Ishikawa (cell line): ENCODE results near the gene MAP2K4.

Experiments used
- CEBPB ChIP-seq: IDR thresholded peaks from 2 replicates; pipeline ENCODE4 v1.6.1; 2012
- CREB1 ChIP-seq: IDR thresholded peaks from 2 replicates; pipeline ENCODE4 v1.6.1; 2012; ENCODE audit warnings: low read depth
- EGR1 ChIP-seq: IDR thresholded peaks from 2 replicates; pipeline ENCODE4 v1.6.1; 2012
- EP300 ChIP-seq: IDR thresholded peaks from 2 replicates; pipeline ENCODE4 v1.6.1; 2012; ENCODE audit warnings: borderline replicate concordance
- FOXM1 ChIP-seq: IDR thresholded peaks from 2 replicates; pipeline ENCODE4 v1.6.1; 2012; ENCODE audit warnings: low read depth, borderline replicate concordance
- MAX ChIP-seq: IDR thresholded peaks from 2 replicates; pipeline ENCODE4 v1.6.1; 2012
- NFIC ChIP-seq: IDR thresholded peaks from 2 replicates; pipeline ENCODE4 v1.6.1; 2012
- RAD21 ChIP-seq: IDR thresholded peaks from 2 replicates; pipeline ENCODE4 v1.6.1; 2012; ENCODE audit warnings: low read depth
- REST ChIP-seq: IDR thresholded peaks from 2 replicates; pipeline ENCODE4 v1.6.1; 2012; ENCODE audit warnings: low read depth, mild to moderate bottlenecking
- TAF1 ChIP-seq: IDR thresholded peaks from 2 replicates; pipeline ENCODE4 v1.6.1; 2012; ENCODE audit warnings: low read depth, mild to moderate bottlenecking
- TCF12 ChIP-seq: IDR thresholded peaks from 2 replicates; pipeline ENCODE4 v1.6.1; 2012; ENCODE audit warnings: low read depth
- TEAD4 ChIP-seq: IDR thresholded peaks from 2 replicates; pipeline ENCODE4 v1.6.1; 2012
- USF1 ChIP-seq: IDR thresholded peaks from 2 replicates; pipeline ENCODE4 v1.6.1; 2012
- YY1 ChIP-seq: IDR thresholded peaks from 2 replicates; pipeline ENCODE4 v1.6.1; 2012; ENCODE audit warnings: low read depth
- ZBTB7A ChIP-seq: IDR thresholded peaks from 2 replicates; pipeline ENCODE4 v1.6.1; 2012; ENCODE audit warnings: low read depth

The MAP2K4 gene

GRCh38 chr17:12134587-12134986 lies 113.9 kb downstream of the MAP2K4 start:
- TF ChIP-seq TCF12 = no peak
- TF ChIP-seq RAD21 = no peak
- no peak for TF ChIP-seq REST
- TF ChIP-seq MAX = no peak
- no peak for TF ChIP-seq USF1
- no peak for TF ChIP-seq TEAD4
- no peak for TF ChIP-seq CEBPB
- TF ChIP-seq CREB1 = no peak
- no peak for TF ChIP-seq FOXM1
- no peak for TF ChIP-seq ZBTB7A
- TF ChIP-seq NFIC = no peak
- TF ChIP-seq EGR1 = no peak
- no peak for TF ChIP-seq TAF1
- no peak for TF ChIP-seq YY1
- no peak for TF ChIP-seq EP300

GRCh38 chr17:12136243-12136642 lies 115.6 kb downstream of the MAP2K4 start:
- TF ChIP-seq TCF12 (no peak), MAX (no peak), EP300 (no peak), CREB1 (no peak), USF1 (no peak), YY1 (no peak), TEAD4 (no peak), REST (no peak), NFIC (no peak), FOXM1 (no peak), TAF1 (no peak), CEBPB (no peak), RAD21 (no peak), ZBTB7A (no peak)

GRCh38 chr17:12136646-12137045 lies 116.0 kb downstream of the MAP2K4 start:
- TF ChIP-seq TCF12 (no peak), CREB1 (no peak), TEAD4 (no peak), TAF1 (no peak), MAX (no peak), EGR1 (no peak), USF1 (no peak), YY1 (no peak), CEBPB (no peak)

- TF ChIP-seq TCF12 = no peak
- TF ChIP-seq RAD21 = no peak
- TF ChIP-seq REST = no peak
- TF ChIP-seq MAX = no peak
- TF ChIP-seq NFIC = no peak
- no peak for TF ChIP-seq YY1
- TF ChIP-seq CREB1 = no peak
- TF ChIP-seq TAF1 = no peak
- no peak for TF ChIP-seq EGR1
- TF ChIP-seq ZBTB7A = no peak
- no peak for TF ChIP-seq CEBPB
- TF ChIP-seq EP300 = no peak
- TF ChIP-seq FOXM1 = no peak
- TF ChIP-seq TEAD4 = no peak
- no peak for TF ChIP-seq USF1
These were observed 117.2 kb downstream of the MAP2K4 start for GRCh38 chr17:12137859-12138258.
